ENCODE results near the gene ZFHX2.
A peak's percentile ranks its signal among the peaks of the same experiment; 100 is the strongest.

The ZFHX2 gene

DNA sequence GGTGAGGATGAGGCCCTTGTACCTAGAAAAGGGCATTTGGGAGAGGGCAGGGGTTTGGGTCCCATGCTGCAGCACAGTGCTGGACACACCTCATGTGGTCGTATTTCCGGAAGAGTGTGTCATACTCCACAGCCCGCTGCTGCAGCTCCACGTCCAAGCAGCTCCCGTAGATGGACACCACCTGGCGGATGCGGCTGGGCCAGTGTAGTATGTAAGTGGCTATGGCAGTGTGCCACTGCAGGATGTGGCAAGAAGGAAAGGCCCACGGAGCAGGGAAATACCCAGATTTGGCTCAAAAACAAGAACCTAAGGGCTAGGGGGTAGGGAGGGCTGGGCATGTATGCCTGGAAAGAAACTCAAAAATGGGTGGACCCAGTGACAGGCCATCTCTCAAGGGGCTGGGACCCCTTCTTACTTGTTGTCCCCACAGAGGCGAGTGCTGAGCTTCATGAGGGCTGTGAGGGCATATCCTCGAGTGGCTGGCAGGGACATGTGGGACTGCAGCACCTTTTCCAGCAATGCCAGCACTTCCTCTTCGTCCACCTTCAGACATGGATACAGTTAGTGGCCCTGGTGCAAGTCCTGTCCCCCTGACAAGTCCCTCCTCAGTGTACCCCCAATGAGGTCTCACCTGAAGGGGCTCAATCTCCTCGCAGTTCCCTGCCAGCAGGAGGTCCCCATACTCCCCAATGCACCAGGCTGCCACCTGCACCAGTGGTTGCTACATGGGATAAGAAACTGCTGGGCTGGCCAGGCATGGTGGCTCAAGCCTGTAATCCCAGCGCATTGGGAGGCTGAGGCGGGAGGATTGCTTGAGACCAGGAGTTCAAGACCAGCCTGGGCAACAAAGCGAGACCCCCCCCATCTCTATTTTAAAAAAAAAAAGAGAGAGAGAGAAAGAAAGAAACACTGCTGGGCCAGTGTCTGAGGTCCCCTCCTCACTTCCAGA, 10.6 kb upstream of the ZFHX2 start:
- no peak for DNase-seq

DNA sequence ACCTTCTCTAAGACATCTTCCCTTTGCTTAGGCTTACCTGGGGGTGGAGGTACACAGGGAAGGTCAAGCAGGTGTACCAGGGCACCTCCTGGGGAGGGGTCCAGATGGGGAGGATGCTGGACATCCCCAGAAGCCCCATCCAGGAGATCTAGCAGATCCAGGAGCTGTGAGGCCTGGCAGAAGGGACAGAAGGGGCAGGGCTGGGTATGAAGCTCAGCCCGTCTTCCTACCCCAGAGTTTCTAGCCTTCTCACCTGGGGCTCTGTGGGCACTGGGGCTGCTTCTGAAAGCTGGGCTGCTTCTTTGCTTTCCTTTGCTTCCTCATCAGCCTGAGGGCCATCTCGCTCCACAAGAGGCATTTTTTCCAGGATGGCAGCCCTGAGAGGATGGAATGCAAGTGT, 9.7 kb upstream of the ZFHX2 start:
- no peak for DNase-seq

DNA sequence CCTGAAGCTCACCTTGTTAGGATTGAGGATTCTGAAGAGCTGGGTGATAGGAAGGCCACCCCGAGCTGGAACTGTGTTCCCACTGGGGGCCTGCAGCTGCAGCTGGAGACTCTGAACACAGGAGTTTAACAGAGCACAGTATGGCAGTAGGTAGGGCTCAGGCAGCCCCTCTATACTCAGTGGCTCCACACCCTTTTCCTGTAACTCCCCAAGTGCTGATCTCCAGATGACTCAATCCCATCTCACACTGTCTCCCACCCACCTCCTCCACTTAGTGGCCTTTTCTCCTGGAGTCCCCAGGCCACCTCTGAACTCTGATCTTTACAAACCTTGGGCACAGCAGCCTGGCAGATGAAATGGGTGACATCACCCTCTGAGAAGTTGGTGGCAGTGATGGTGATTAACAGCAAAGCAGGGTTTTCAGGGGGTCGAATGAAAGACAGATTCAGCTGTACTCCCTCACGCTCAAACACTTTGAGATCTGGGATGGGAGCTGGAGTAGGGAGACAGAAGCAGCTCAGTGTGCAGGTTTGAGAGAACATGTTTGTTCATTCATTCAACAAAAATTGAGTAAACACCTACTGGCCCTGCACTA, 8.5 kb upstream of the ZFHX2 start:
- DNase-seq = no peak

DNA sequence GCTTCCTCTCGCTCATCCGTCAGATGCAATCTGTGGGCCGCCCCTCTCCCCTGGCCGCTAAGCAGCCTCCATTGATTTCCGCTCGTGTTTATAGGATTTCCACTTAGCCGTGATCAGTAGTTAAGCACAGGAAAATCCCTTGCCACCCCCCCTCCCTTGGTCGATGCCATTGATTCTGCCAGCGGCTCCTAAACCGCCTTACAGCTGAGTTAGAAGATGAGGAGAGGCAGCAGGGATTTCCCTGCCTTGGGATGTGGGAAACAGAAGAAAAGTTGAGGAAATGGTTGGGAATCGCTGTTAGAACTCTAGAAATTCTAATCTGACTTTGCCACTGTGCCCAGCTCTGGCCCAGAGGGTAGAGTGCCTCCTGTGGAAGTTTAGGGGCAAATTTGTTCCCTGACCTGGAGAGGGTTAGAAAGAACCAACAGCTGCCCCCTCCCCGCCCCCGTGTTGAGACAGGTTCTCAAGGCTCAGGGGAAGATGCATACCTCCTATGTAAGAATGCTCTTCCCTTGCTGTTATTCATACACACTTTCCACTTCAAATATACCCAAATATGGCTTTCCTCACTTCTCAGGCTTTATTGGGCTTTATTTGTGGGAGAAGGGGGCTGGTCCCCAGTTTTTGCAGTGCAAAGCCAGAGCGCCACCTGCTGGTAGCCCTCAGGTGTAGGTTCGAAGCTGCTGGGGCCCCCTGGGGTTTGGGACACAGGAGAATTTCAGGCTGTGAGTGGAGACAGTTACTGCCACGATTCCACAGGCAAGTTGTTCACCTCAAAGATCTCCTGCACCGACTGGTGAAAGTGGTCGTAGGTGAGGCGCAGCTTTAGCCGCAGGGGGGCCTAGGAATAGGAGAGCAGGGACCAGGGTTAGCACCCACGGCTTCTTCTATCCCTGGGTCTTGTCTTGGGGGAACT, 7.7 kb upstream of the ZFHX2 start:
- DNase-seq = peak in 30 of 56 donors; percentile 19 to 72 (median 40)

DNA sequence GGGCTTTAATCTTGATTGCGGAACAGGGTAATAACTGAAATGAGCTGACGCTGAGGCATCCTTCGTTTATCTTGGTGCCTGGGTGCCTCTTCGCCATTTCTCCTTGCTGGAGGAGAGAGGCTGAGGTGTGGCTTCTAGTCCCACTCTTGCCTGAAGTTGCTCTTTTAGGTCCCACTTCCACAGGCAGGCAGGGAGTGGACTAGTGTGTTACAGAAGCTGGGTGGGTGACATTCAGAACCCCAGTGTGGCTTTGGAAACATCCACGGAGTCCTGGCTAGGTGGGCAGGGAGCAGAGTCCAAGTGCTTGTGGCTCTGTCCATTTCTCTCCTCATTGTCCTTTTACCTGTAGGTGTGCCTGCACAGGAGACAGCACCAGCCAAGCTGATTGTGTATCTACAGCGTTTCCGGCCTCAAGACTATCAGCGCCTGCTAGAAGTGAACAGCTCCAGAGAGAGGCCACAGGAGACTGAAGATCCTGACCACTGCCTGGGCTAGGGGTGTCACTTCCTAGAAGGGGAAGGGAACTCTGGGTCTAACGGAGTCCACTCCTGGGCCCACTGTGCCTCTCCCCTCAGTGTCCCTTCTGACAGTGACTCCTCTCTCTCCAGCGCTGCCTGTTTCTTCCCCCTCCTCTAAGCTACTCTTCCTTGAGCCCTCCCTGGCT, 6.9 kb upstream of the ZFHX2 start:
- DNase-seq = no peak

DNA sequence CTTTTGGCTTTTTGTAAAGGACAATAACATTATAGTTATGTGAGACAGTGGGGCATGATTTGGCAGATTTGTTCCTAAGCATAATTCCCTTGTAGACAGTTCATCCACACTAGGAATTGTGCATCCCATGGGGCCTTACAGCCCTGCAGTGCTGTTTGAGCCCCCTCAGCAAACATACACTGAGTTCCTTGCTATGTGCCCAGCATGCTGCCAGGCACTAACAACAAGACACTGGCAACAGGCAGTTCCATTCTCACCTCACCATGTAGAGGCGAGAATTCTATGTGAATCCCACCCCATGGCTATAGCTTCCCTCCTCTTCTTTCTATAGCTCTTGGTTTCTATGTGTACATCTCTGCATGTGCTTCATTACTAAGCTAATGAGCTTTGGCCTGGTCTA, 6.4 kb upstream of the ZFHX2 start:
- DNase-seq = no peak

DNA sequence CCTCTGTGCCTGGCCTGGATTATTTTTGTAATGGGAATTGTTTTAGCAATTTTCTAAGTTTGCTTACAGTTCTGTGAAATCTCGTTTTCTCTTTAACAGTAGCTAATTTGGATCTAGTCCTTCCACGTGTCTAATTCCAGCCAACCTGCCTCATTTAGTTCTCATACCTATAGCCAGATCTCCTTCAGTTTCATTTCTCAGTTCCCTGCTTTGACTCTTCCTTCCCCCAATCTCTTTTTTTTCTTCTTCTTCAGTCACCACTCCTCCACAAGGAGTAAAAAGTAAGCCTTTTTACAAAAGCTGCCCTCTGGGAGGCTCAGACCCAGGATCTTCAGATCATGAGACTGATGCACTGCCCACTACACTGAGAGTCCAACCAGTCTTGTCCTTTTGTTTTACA, 6.0 kb upstream of the ZFHX2 start:
- no peak for DNase-seq

DNA sequence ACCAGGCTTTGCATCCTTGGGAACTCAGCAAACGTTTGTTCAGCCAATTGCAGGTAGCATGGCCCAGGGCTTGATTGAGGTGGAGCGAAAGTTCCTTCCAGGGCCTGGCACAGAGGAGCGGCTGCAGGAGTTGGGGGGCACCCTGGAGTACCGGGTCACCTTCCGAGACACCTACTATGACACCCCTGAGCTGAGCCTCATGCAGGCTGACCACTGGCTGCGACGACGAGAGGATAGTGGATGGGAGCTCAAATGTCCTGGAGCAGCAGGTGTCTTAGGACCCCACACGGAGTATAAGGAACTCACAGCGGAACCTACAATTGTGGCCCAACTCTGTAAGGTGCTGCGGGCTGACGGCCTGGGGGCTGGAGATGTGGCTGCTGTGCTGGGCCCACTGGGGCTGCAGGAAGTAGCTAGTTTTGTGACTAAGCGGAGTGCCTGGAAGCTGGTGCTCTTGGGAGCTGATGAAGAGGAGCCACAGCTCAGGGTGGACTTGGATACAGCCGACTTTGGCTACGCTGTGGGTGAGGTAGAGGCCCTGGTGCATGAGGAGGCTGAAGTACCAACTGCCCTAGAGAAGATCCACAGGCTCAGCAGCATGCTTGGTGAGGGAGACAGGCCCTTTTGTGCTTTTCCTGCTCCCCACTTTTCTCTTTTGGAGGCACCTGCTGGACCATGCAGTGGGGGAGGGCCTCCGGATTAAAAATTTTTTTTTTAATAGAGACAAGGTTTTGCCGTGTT, 5.3 kb upstream of the ZFHX2 start:
- no peak for DNase-seq

DNA sequence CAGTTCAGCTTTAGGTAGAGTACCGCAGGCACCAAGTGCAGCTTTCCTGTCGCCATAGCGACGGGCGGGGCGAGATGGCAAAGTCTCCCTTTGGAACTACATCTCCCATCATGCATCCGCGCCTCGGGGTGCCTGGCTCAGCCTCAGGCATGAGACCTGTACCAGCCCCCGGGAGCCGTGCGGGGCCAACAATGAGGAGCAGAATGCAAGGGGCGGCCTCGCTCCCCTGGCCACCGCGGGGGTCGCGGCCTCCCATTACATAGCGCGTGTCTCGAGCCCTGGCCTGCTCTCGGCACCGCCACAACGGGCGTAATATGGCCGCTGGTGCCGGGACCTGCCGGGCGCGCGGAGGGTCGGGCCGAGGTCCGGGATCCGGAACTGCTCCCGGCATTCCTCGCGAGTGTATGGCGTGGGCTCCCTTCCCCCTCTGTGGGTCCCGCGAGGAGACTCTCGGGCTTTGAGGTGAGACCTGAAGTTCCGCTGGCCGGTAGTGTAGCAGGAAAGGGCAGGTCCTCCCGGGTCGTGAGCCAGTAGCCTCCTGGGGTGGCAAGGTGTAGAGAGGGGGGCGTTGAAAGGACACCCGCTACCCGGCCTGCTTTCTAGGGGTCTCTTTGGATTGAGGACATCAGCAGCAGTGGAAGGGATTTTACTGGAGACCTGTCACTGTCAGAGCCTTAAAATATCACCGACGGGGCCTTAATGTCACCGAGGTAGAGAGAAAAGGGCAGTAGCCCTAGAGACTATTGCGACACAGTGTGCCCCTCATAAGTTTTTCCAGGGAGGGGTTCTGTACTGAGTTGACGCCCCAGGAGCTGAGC, 4.5 kb upstream of the ZFHX2 start, which contains the start of gene THTPA:
Gene THTPA, plus strand, starts transcription at position 390 of the 818 bp plus-strand sequence. CDS start 487 bp downstream, outside the sequence.
- DNase-seq = peak; percentile 64 to 98 (median 92)

DNA sequence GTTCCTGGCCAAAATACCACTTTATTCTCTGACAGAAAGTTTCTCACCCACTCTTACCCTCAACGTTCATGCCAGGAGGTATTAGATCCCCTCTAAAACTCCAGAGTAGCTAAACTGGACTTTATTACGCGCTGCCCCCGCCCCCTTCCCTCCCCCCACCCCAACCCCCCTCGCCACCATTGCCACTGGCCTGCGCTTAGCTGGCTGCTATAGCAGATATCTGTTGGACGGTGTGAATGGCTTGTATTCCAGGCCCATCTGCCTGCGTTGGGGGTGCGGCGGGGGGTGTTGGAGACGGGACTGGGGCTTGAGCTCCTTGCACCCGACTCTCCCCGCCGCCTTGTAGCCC, 3.9 kb upstream of the ZFHX2 start:
- DNase-seq = no peak

DNA sequence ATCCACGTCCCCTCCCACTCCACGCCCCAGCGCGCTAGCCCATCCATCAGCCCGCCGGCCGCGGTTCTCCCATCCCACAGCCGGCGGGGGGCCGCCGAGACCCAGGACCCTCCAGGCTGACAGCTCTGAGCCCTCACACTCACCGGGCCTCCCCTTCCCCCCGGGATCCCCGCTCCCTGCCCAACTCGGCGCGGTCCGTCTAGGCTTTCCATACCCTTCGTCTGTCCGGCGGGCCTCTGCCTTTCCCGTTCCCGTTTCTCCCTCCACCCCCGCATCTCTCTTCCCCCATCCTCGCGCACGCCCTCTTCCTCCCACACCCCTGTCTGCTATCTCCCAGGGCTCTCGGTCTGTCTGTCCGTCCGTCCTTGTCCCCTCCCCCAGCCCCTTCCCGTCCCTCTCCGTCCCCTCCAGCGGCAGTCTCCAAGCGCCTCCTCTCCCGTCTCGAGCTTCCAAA, 726 bp downstream of the ZFHX2 start:
- peak in 18 of 56 donors; percentile 54 to 70 (median 60) for DNase-seq

DNA sequence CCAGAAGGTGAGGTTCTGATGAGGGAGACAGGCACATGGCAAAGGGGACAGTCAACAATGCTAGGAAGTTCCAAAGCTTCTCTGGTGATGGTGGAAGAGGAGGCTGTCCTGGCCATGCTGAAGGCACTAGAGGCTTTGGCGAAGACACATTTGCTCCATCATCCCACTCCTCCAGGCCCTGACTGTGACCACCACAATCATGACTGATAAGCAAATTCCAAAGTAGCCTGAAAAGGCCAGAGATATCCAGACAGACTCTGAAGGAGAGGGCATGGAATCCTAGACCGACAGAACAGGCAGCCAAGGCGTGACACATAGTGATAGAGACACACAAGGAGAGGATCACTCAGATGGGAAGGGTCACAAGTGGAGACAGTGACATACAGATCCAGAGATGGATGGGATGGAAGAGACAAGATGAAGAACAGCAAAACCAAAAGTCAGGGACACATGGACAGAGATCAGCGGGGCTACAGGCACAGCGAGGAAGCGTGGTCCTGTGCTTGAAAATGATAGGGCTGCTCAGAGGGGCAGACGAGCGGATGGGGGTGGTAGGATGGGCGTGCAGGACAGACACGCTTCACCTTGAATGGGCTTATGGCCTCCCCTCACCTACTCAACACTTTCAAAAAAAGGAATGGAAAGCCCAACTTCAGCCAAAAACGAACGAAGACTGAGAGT, 1.3 kb downstream of the ZFHX2 start:
- peak in 1 of 56 donors; percentile 36 for DNase-seq

DNA sequence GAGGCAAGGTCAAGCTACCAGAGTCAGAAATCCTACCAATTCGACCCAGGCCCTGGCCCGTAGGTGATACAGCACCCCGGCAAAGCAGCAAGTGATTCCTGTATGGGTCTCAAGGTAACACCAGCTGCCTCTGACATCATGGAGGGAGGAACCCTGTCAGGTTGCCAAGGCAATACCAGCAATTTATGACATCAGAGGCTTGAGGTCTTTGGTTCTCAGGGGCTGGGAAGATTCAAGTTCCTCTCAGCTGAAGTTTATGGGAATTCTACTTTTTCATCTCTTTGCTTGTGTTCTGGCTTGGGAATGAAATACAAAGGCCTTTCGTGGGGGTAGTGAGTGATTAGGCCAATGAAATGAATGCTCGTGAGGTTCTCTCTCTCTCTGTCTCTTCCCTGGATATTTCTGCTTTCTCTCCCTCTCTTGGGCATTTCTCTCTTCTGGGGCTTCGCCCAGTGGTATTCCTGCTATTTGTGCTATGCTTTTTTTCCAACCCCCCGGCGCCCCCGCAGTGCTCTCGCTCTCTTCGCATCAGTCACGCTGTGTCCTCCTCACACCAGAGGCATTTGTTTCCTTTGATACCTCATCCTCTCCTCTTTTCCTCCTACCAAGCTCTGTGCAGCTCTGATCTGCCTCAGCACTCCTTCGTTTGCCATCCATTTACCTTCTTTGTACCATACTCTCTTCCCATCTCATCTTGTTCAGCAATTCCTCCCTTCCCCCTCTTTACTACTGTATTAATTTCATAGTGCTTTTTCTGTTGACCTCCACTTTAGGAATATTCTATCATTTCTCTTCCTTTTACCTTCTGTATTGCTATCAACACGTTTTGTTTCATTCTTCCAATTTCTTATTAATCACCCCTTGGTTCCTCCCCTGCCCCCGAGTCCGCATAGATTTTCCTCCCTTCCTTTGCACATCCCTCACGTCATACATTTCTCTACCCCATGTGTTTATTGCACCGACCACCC, 2.9 kb downstream of the ZFHX2 start:
- DNase-seq = peak in 3 of 56 donors; percentile 18 to 34 (median 24)

DNA sequence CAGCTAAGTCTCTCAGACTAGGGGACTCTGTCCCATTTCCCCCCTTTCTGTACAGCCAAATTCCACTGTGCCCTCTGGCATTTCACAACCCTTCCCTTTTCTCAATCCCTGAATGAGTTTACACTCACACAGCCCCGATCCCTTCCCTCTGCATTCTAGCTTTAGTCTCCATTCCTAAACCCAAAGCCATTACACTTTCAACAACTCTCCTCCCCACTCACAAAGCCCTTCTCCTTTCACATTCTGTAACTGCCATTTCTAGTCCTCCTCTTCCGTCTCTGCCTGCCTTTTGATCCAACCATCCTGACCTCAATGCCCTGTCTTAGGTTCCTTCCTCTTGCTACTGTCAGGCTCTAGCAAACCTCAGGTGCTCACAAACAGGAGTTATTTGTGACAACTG, 3.6 kb downstream of the ZFHX2 start:
- DNase-seq = no peak

DNA sequence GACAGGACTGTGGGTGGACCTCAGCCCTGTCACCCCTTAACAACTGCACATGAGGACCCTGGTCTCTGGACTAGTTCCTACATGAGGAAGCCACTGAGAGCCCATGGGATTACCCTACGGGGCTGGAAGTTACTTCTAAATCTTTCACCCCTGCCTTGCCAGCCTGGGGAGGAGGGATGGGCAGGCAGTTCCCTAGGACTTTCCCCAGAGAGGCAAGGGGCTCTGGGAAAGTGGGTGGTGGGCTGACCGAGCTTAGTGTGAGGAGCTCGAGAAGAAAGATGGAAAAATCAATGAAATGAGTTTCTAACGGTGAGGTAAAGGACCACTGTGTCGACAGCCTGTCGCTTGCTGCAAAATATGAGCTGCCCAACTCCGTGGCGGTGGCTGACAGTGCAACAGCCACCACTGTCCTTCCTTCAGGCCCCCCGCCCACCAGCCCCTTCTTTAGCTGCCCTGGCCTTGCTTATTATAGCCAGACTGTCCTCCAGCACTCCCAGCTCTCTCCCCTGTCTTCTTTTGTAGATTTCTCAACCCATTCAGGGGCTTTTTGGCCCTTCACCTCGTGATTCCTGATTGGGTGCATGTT, 5.0 kb downstream of the ZFHX2 start:
- no peak for DNase-seq

DNA sequence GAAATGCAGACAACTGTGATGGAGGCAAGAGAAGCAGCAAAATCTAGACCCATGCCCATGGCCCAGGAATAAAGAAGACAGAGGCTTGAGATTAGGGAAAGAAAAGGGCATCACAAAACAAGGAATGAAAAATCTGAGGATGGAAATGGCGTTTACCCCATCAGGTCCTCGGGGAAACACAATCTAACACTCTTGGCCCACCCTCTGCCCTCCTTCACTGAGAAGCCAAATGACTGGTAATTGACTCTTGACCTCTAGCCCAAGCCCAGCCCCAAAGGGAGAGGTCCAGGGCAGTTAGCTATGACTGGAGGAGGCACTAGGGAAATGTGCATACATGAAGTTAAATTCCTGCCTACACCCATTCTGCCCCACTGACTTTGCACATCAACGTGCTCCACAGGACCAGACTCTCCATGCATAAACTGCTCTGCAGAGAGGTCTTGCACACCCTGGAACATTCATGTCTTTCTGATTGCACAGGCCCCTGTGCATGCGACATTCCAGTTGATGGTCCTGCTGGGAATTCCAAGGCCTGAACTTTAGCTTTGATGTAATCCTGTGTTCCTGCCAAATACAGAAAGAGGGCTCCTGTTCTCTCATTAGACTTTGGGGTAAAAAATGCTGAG, 5.7 kb downstream of the ZFHX2 start:
- DNase-seq = no peak

All from nucleus accumbens (tissue), 56 donors.